ENCODE results near the gene GNB1L. TPM values are rescaled to one million over a fixed set of nuclear protein-coding genes. Genes with fewer than 3 reads are reported as not detected.

The GNB1L gene
- total RNA-seq, 4 donors from 2014 or later = 4.6 to 8.7 (median 6.8) TPM

- peaks cover 6 to 21% (median 20%) of the 10 kb centered on the region in 4 donors for H3K4me1 ChIP-seq
- no peaks in the 10 kb centered on the region for H3K36me3 ChIP-seq
- no peak for DNase-seq (ENCODE audit: extremely low spot score)
- H3K27me3 ChIP-seq = peaks cover 6 to 76% (median 27%) of the 10 kb centered on the region in 4 donors
- whole genome bisulfite sequencing = 92% methylated on average over 10 of the region's 14 CpGs
- intact Hi-C loops (cut with DNase I) = no loop called here
- H3K27ac ChIP-seq (replicated peaks in 1 of 4) = no peak overlapping the region
- no peak overlapping the region for H3K4me3 ChIP-seq
- TF ChIP-seq EP300 (IDR thresholded peaks at IDR 0.05) (no peak), POLR2A (IDR thresholded peaks at IDR 0.05; ENCODE audit: low read depth) (no peak), POLR2AphosphoS5 (IDR thresholded peaks at IDR 0.05) (no peak), CTCF (IDR thresholded peaks at IDR 0.05) (no peak)
- H3K9me3 ChIP-seq = no peaks in the 10 kb centered on the region
Measured at GRCh38 chr22:19751497-19752245, 103.0 kb downstream of the GNB1L start.

GRCh38 chr22:19750507-19751490 lies 103.9 kb downstream of the GNB1L start:
- H3K27me3 ChIP-seq = peaks cover 6 to 67% (median 19%) of the 10 kb centered on the region in 4 donors
- no peak for DNase-seq (ENCODE audit: extremely low spot score)
- no peaks in the 10 kb centered on the region for H3K36me3 ChIP-seq
- 75% methylated on average over 17 of the region's 27 CpGs for WGBS
- intact Hi-C loops (cut with DNase I) = no loop called here
- TF ChIP-seq POLR2A (IDR thresholded peaks at IDR 0.05; ENCODE audit: low read depth) (no peak), CTCF (IDR thresholded peaks at IDR 0.05) (no peak), POLR2AphosphoS5 (IDR thresholded peaks at IDR 0.05) (no peak), EP300 (IDR thresholded peaks at IDR 0.05) (no peak)
- H3K9me3 ChIP-seq = no peaks in the 10 kb centered on the region
- H3K4me1 ChIP-seq = peaks cover 6 to 15% (median 12%) of the 10 kb centered on the region in 4 donors
- H3K27ac ChIP-seq (replicated peaks in 1 of 4) = no peak overlapping the region
- no peak overlapping the region for H3K4me3 ChIP-seq

GRCh38 chr22:19749876-19750275 lies 104.8 kb downstream of the GNB1L start:
- peaks cover 2 to 8% (median 5%) of the 10 kb centered on the region in 4 donors for H3K4me1 ChIP-seq
- H3K9me3 ChIP-seq = no peaks in the 10 kb centered on the region
- intact Hi-C loops (cut with DNase I) = no loop called here
- no peaks in the 10 kb centered on the region for H3K36me3 ChIP-seq
- H3K27ac ChIP-seq (replicated peaks in 1 of 4) = no peak overlapping the region
- TF ChIP-seq POLR2A (IDR thresholded peaks at IDR 0.05; ENCODE audit: low read depth) = no peak
- TF ChIP-seq EP300 (IDR thresholded peaks at IDR 0.05) = no peak
- TF ChIP-seq CTCF (IDR thresholded peaks at IDR 0.05) = no peak
- TF ChIP-seq POLR2AphosphoS5 (IDR thresholded peaks at IDR 0.05) = no peak
- WGBS = 84% methylated on average over 9 of the region's 12 CpGs
- no peak overlapping the region for H3K4me3 ChIP-seq
- no peak for DNase-seq (ENCODE audit: extremely low spot score)
- peaks cover 0 to 58% (median 10%) of the 10 kb centered on the region in 4 donors for H3K27me3 ChIP-seq

- no peak for DNase-seq (ENCODE audit: extremely low spot score)
- Histone ChIP-seq H3K4me3 (no peak overlapping the region), H3K4me1 (peaks cover 0 to 7% (median 3%) of the 10 kb centered on the region in 4 donors), H3K27ac (replicated peaks in 1 of 4) (no peak overlapping the region), H3K27me3 (peaks cover 0 to 50% (median 4%) of the 10 kb centered on the region in 4 donors), H3K36me3 (no peaks in the 10 kb centered on the region), H3K9me3 (no peaks in the 10 kb centered on the region)
- intact Hi-C loops (cut with DNase I) = no loop called here
- TF ChIP-seq EP300 (IDR thresholded peaks at IDR 0.05) = no peak
- no peak for TF ChIP-seq CTCF (IDR thresholded peaks at IDR 0.05)
- TF ChIP-seq POLR2AphosphoS5 (IDR thresholded peaks at IDR 0.05) = no peak
- no peak for TF ChIP-seq POLR2A (IDR thresholded peaks at IDR 0.05; ENCODE audit: low read depth)
- 77% methylated on average over 13 of the region's 15 CpGs for WGBS
Measured at GRCh38 chr22:19748991-19749664, 105.5 kb downstream of the GNB1L start.

Measured in esophagus muscularis mucosa (tissue), 4 donors.